Stimulated activated CD8-positive, alpha-beta memory T cell treated with anti-CD3 and anti-CD28 coated beads, Interleukin-2, amount 100 ng/mL, for 48 hours (primary cell): Measurements from ENCODE around the gene TMEM44.
"Not testable (repeated sequence)": the region's sequence is repeated elsewhere in the genome, so short reads cannot be mapped to it uniquely, and the experiment has no call there.

ENCODE experiments used
- DNase-seq, 2 donors: peaks; one replicate each; pipeline ENCODE4 v3.0.0-alpha.2; 2020; ENCODE audit warnings: low read depth in 2 of 2

Gene TMEM44

GRCh38 chr3:194555175-194556062 lies 77.8 kb downstream of the TMEM44 start:
- no peak for DNase-seq

- no peak for DNase-seq
These were observed 78.6 kb downstream of the TMEM44 start for GRCh38 chr3:194554473-194555123.

- no peak for DNase-seq
These were observed 80.8 kb downstream of the TMEM44 start for GRCh38 chr3:194552327-194552949.

DNA sequence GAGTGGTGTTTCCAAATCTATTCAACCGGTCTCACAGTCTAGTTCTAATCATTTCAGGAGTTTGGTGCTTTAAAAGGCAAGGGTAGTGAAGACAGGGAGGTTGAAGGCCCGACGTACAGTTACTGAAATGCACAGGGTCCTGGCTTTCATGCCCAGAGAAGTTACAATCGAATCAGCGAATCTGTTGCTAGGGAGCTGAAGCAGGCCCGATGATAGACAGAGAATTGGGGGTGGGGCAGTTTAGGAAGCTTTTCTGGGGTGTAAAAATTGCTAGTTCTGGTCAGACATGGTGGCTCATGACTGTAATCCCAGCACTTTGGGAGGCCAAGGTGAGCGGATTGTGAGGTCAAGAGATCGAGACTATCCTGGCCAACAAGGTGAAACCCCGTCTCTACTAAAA lies 83.4 kb downstream of the TMEM44 start:
- no peak for DNase-seq

DNA sequence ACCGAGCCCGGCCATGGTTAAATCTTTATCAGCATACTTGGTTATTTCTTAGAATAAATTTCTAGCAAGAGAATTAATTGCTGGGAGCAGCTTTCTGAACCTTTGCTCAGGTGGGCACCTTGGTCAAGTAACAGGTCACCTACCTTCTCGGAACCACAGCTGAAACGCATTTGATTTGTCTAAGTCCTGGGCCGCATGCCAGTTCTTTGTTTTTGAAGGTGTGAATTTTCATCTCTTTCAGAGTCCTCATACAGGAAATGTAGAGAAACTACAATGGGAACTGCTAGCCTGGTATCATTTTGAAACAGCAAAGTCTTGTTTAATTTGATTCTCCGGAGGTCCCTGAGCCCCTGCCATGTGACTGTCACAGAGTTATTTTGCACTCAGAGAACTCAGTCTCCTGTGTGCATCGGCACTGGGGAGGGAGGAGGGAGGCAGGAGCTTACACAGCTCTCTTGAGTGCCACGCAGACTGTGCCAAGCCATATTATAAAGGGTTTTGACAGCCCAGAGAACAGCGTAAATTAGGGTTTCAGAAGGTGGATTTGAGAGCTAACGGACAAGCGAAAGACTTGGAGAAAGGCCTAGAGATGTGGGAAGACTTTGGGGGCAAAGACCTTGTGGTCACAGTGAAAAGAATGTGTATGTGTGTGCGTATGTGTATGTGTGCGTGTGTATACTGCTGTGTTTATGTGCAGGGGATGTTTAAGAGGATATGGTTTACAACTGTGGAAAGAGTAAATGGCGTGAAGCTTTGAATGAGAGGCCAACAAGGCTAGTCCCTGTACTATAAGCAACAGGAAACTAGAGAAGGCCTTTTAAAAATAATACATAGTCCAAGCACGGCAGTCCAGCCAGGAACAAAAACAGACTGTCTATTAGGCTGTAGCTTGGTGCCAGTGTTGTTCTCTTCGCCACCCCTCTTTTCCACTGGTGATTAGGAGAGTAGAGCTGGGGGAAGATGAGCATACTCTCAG lies 84.6 kb downstream of the TMEM44 start:
- DNase-seq: no peak

GRCh38 chr3:194547042-194547441 lies 86.2 kb downstream of the TMEM44 start:
- no peak for DNase-seq

GRCh38 chr3:194545538-194545937 lies 87.7 kb downstream of the TMEM44 start:
- DNase-seq: not testable (repeated sequence)

DNA sequence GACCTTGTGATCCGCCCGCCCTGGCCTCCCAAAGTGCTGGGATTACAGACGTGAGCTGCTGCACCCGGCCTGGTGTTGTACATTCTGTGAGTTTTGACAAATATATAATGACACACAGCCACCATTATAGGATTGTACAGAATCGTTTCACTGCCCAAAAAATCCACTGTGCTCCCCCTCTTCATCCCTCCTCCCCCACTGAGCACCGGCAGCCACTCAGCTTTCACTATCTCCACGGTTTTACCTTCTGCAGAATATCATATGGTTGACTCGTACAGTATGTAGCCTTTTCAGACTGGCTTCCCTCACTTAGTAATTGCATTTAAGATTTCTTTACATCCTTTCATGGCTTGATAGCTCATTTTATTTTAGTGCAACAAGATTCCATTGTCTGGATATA lies 89.7 kb downstream of the TMEM44 start:
- no peak for DNase-seq

- DNase-seq: no peak
These were observed 91.7 kb downstream of the TMEM44 start for GRCh38 chr3:194541483-194541882.

- DNase-seq: no peak
These were observed 92.8 kb downstream of the TMEM44 start for GRCh38 chr3:194540274-194540905.

DNA sequence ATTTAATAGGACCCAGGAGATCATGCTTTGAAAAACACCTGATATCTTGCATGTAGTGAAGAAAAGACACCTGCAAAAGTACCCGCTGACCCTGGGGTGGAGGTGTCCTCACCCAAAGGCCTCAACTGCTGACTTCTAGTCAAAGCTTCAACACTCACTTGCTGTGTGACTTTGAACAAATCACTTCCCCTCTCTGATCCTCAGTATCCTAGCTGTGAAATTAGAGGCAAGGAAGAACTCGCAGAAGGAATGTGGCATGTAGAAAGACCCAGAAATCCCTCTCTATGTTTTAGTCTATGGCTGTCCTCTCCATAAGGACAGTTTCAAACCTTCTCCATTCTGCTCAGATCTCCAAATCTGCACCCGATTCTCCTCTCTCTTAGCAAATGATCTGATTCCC lies 93.7 kb downstream of the TMEM44 start:
- DNase-seq: no peak

DNA sequence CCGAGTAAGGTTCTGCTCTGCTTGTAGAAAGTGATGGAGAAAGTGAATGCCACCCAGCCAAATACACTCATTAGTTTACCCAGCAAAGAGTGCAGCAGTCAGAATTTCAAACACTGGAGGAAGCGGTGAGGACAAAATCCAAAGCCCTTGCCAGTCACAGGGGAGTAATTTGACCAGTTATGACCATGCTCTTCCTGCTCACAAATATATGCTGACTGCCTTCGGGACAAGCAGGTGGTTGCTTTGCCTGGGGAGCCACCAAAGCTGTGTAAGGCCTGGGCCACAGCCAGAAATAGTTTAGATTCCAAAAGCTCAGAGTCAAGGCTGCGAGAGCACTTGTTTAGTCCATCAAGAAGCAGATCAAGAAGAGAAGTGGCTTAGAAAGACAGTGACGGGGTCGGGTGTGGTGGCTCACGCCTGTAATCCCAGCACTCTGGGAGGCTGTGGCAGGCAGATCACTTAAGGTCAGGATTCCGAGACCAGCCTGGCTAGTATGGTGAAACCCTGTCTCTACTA lies 95.4 kb downstream of the TMEM44 start:
- no peak for DNase-seq
